ENCODE measurements around the gene CRY2. TPM values are rescaled to one million over a fixed set of nuclear protein-coding genes. Genes with fewer than 3 reads are reported as not detected.
A peak's percentile ranks its signal among the peaks of the same experiment; 100 is the strongest.
"Not testable (repeated sequence)": the region's sequence is repeated elsewhere in the genome, so short reads cannot be mapped to it uniquely, and the experiment has no call there.

Gene CRY2
- total RNA-seq, 4 donors from 2014 or later, result 36.4 to 85.9 (median 37.9) TPM

DNA sequence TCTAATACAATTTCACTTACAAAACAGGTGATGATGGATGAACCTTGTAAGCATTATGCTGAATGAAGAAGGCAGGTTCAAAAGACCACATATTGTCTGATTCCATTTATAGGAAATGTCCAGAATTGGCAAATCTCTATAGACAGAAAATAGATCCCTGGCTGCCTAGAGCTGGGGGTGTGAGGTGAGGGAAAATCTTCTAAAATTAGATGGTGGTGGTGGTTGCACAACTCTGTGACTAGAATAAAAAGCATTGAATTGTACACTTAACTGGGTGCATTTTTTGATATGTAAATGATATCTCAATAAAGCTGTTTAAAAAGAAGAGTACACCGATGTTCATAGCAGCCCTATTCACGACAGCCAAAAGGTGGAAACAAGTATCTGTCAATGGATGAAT is 16.7 kb upstream of the CRY2 start:
- H3K9me3 ChIP-seq, result no peaks in the 10 kb centered on the region
- H3K36me3 ChIP-seq, result no peaks in the 10 kb centered on the region
- peaks cover 11 to 15% of the 10 kb centered on the region in 2 donors for H3K4me1 ChIP-seq
- intact Hi-C loops (cut with DNase I; ENCODE audit: low total_unique reads), result no loop called here
- ATAC-seq (no peak), DNase-seq (no peak)
- H3K27ac ChIP-seq, result peak overlapping the region in 2 of 4 donors; percentile 11 to 46
- in situ Hi-C loops (cut with MboI; ENCODE audit: low sequenced_read_pairs in 4 of 4), result no loop called here
- TF ChIP-seq, protein P1, sequence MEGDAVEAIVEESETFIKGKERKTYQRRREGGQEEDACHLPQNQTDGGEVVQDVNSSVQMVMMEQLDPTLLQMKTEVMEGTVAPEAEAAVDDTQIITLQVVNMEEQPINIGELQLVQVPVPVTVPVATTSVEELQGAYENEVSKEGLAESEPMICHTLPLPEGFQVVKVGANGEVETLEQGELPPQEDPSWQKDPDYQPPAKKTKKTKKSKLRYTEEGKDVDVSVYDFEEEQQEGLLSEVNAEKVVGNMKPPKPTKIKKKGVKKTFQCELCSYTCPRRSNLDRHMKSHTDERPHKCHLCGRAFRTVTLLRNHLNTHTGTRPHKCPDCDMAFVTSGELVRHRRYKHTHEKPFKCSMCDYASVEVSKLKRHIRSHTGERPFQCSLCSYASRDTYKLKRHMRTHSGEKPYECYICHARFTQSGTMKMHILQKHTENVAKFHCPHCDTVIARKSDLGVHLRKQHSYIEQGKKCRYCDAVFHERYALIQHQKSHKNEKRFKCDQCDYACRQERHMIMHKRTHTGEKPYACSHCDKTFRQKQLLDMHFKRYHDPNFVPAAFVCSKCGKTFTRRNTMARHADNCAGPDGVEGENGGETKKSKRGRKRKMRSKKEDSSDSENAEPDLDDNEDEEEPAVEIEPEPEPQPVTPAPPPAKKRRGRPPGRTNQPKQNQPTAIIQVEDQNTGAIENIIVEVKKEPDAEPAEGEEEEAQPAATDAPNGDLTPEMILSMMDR (IDR thresholded peaks at IDR 0.05 in 4 of 5, conservative IDR thresholded peaks at IDR 0.05 in 1 of 5), result no peak
- TF ChIP-seq POLR2A (IDR thresholded peaks at IDR 0.05), result no peak
- no peaks in the 10 kb centered on the region for H3K27me3 ChIP-seq
- H3K4me3 ChIP-seq, result no peak overlapping the region

DNA sequence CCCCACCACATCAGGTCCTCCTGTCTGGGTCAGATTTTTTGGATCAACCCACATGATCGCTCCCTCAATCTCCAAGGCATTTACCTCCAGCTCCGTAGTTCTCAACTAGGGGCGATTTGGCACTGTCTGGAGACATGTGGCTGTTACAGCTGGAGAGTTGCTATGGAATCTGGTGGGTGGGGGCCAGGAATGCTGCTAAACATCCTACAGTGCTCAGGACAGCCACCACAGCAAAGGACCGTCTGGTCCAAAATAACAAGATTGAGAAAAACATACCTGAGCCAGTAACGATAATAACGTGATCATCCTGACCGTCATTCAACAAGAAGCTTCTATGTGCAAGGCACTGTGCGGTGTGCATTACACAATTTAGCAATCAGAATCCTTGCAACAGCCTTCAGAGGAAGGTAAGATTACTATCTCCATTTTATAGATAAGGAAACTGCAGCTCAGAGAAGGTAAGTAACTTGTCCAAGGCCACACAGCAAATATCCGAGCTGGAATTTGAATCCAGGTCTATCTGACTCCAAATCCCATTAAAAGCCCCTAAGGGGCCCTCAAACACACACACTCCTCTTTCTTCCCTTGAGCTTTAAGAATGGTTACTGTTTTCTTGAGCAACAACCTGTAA is 14.3 kb upstream of the CRY2 start:
- ATAC-seq (no peak), DNase-seq (no peak)
- in situ Hi-C loops (cut with MboI; ENCODE audit: low sequenced_read_pairs in 4 of 4), result no loop called here
- no peak overlapping the region for H3K27ac ChIP-seq
- intact Hi-C loops (cut with DNase I; ENCODE audit: low total_unique reads), result no loop called here
- H3K4me3 ChIP-seq, result no peak overlapping the region
- TF ChIP-seq POLR2A (IDR thresholded peaks at IDR 0.05), result no peak
- TF ChIP-seq, protein P1 (IDR thresholded peaks at IDR 0.05 in 4 of 5, conservative IDR thresholded peaks at IDR 0.05 in 1 of 5), result no peak
- peaks cover 11 to 15% of the 10 kb centered on the region in 2 donors for H3K4me1 ChIP-seq
- no peaks in the 10 kb centered on the region for H3K9me3 ChIP-seq
- no peaks in the 10 kb centered on the region for H3K36me3 ChIP-seq
- no peaks in the 10 kb centered on the region for H3K27me3 ChIP-seq

DNA sequence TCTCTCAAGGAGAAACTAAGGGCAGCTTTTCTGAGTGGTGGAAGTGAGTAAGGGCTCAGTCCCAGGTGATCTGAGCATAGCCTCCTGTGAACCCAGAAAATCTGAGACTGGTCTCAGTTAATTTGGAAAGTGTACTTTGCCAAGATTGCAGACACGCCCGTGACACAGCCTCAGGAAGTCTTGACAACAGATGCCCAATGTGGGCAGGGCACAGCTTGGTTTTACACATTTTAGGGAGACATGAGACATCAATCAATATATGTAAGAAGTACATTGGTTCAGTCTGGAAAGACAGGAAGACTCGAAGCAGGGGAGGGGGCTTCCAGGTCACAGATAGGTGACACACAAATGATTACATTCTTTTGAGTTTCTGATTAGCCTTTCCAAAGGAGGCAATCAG is 13.5 kb upstream of the CRY2 start:
- no peak for ATAC-seq
- intact Hi-C loops (cut with DNase I; ENCODE audit: low total_unique reads), result no loop called here
- in situ Hi-C loops (cut with MboI; ENCODE audit: low sequenced_read_pairs in 4 of 4), result no loop called here

DNA sequence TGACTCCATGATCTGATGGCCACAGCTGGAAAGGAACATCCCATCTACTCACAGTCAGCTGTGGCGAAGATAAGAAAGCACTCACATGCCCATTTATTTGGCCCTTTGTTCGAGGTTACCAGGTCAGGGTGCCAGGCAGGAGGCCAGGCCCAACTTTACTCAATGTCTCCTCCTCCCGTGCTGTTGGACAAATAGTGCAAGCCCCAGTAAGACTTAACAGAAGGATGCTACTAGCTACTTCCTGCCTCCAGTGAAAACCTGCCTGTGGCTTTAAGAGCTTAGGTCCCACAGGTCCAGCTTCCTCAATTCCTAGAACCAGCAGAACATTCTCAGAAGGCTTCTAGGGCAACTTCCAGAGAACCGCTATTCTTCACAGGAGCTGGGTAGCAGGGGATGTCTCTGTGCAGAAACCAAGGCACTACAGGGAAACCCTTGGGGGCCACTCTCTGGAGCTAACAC is 12.9 kb upstream of the CRY2 start:
- H3K27me3 ChIP-seq, result no peaks in the 10 kb centered on the region
- in situ Hi-C loops (cut with MboI; ENCODE audit: low sequenced_read_pairs in 4 of 4) (no loop called here), intact Hi-C loops (cut with DNase I; ENCODE audit: low total_unique reads) (no loop called here)
- ATAC-seq (no peak), DNase-seq (no peak)
- no peaks in the 10 kb centered on the region for H3K9me3 ChIP-seq
- H3K36me3 ChIP-seq, result no peaks in the 10 kb centered on the region
- H3K4me3 ChIP-seq, result no peak overlapping the region
- no peak overlapping the region for H3K27ac ChIP-seq
- TF ChIP-seq POLR2A (IDR thresholded peaks at IDR 0.05), result no peak
- TF ChIP-seq, protein P1 (IDR thresholded peaks at IDR 0.05 in 4 of 5, conservative IDR thresholded peaks at IDR 0.05 in 1 of 5), result no peak
- H3K4me1 ChIP-seq, result peaks cover 11 to 15% of the 10 kb centered on the region in 2 donors

More for the DNA sequence above, 13.5 kb upstream of the CRY2 start:
- Histone ChIP-seq H3K36me3 (no peaks in the 10 kb centered on the region), H3K9me3 (no peaks in the 10 kb centered on the region), H3K4me1 (peaks cover 11 to 15% of the 10 kb centered on the region in 2 donors), H3K27ac (no peak overlapping the region), H3K27me3 (no peaks in the 10 kb centered on the region), H3K4me3 (no peak overlapping the region)
- TF ChIP-seq, protein P1 (IDR thresholded peaks at IDR 0.05 in 4 of 5, conservative IDR thresholded peaks at IDR 0.05 in 1 of 5), result no peak
- TF ChIP-seq POLR2A (IDR thresholded peaks at IDR 0.05), result no peak
- no peak for DNase-seq

DNA sequence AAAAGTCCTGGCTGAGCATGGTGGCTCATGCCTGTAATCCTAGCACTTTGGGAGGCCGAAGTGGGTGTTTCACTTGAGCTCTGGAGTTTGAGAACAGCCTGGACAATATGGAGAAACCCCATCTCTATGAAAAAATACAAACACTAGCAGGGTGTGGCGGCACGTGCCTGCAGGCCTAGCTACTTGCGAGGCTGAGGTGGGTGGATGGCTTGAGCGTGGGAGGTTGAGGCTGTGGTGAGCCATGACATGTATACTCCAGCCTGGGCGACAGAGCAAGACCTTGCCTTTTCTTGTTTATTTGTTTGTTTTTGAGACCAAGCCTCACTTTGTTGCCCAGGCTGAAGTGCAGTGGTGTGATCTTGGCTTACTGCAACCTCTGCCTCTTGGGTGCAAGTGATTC is 8.1 kb upstream of the CRY2 start:
- H3K9me3 ChIP-seq, result no peaks in the 10 kb centered on the region
- DNase-seq, result no peak
- intact Hi-C loops (cut with DNase I; ENCODE audit: low total_unique reads) (no loop called here), in situ Hi-C loops (cut with MboI; ENCODE audit: low sequenced_read_pairs in 4 of 4) (no loop called here)
- no peaks in the 10 kb centered on the region for H3K27me3 ChIP-seq
- no peaks in the 10 kb centered on the region for H3K36me3 ChIP-seq
- H3K4me3 ChIP-seq, result no peak overlapping the region
- ATAC-seq, result no peak
- TF ChIP-seq, protein P1 (IDR thresholded peaks at IDR 0.05 in 4 of 5, conservative IDR thresholded peaks at IDR 0.05 in 1 of 5), result no peak
- TF ChIP-seq POLR2A (IDR thresholded peaks at IDR 0.05), result no peak
- no peak overlapping the region for H3K27ac ChIP-seq
- H3K4me1 ChIP-seq, result peaks cover 5 to 6% of the 10 kb centered on the region in 2 donors

DNA sequence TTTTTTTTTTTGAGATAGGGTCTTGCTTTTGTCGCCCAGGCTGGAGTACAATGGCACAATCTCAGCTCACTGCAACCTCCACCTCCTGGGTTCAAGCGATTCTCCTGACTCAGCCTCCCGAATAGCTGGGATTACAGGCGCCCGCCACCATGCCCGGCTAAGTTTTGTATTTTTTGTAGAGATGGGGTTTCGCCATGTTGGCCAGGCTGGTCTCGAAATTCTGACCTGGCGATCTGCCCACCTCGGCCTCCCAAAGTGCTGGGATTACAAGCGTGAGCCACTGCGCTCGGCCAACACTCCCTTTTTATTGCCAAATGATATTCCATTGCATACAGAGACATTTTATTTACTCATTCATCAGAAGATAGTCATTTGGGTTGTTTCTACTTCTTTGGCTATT is 7.0 kb upstream of the CRY2 start:
- intact Hi-C loops (cut with DNase I; ENCODE audit: low total_unique reads) (loop anchor here (5.0 to 10.0 kb wide), 2 partner anchors 165 to 1278 kb away; no protein-coding TSS in a partner anchor), in situ Hi-C loops (cut with MboI; ENCODE audit: low sequenced_read_pairs in 4 of 4) (loop anchor here in 1 of 4 donors (10.0 kb wide), 1 partner anchor 75 kb away; the partner anchor contains the start of gene PEX16)
- ATAC-seq, H3K36me3 ChIP-seq, DNase-seq, H3K9me3 ChIP-seq, H3K4me3 ChIP-seq, H3K27me3 ChIP-seq, H3K4me1 ChIP-seq, H3K27ac ChIP-seq: not testable (repeated sequence)

All from gastrocnemius medialis (tissue), 4 donors.